Activated naive CD4-positive, alpha-beta T cell treated with anti-CD3 and anti-CD28 coated beads, Interleukin-2, amount 50 U/mL, for 72 hours (primary cell): ENCODE measurements around the gene SNX32. TPM values are rescaled to one million over a fixed set of nuclear protein-coding genes. Genes with fewer than 3 reads are reported as not detected.

ENCODE experiments used
- ATAC-seq, 2 donors: fragments of 150-1000 bp; cut with Tn5 transposase; 2 replicates each; pipeline ENCODE4 v1.10.0; 2021; ENCODE audit warnings: mild to moderate bottlenecking in 2 of 2, moderate library complexity in 2 of 2
- DNase-seq, 2 donors: peaks; one replicate each; pipeline ENCODE4 v3.0.0; 2021 to 2022; ENCODE audit warnings: low spot score in 2 of 2
- H3K27ac Mint-ChIP-seq, 2 donors: one replicate each; pipeline ENCODE4 v1.8.0; 2022; ENCODE audit warnings: mild to moderate bottlenecking in 2 of 2, mixed read lengths in 2 of 2
- H3K36me3 Mint-ChIP-seq, 2 donors: one replicate each; pipeline ENCODE4 v1.8.0; 2022; ENCODE audit warnings: mixed read lengths in 2 of 2
- H3K9me3 Mint-ChIP-seq, 2 donors: one replicate each; pipeline ENCODE4 v1.8.0; 2022; ENCODE audit warnings: mixed read lengths in 2 of 2
- total RNA-seq, 2 donors: library from RNA; stranded (reverse); gene quantifications; one replicate each; pipeline ENCODE4 v1.2.3, GENCODE V29; 2022

Gene SNX32
- total RNA-seq, 2 donors from 2014 or later, result 3.8 to 5.0 TPM

- H3K27ac Mint-ChIP-seq, result peak overlapping the region in 1 of 2 donors; percentile 88
- H3K9me3 Mint-ChIP-seq, result no peaks in the 10 kb centered on the region
- ATAC-seq (no peak), DNase-seq (no peak)
- peaks cover 2 to 19% of the 10 kb centered on the region in 2 donors for H3K36me3 Mint-ChIP-seq
Observed at GRCh38 chr11:65866509-65867283, 32.9 kb downstream of the SNX32 start.

GRCh38 chr11:65867284-65868071, 33.7 kb downstream of the SNX32 start:
- ATAC-seq (no peak), DNase-seq (no peak)
- Mint-ChIP-seq H3K27ac (peak overlapping the region in 1 of 2 donors; percentile 88), H3K9me3 (no peaks in the 10 kb centered on the region), H3K36me3 (peaks cover 0 to 17% of the 10 kb centered on the region in 2 donors)

- ATAC-seq, result no peak
- no peak for DNase-seq
- H3K27ac Mint-ChIP-seq, result peak overlapping the region in 1 of 2 donors; percentile 56
- no peaks in the 10 kb centered on the region for H3K9me3 Mint-ChIP-seq
- H3K36me3 Mint-ChIP-seq, result peaks cover 0 to 14% of the 10 kb centered on the region in 2 donors
Observed at GRCh38 chr11:65868076-65868667, 34.4 kb downstream of the SNX32 start.

- ATAC-seq, result no peak
- H3K27ac Mint-ChIP-seq, result peak overlapping the region in 1 of 2 donors; percentile 82
Observed at GRCh38 chr11:65868907-65869306, 35.1 kb downstream of the SNX32 start.

GRCh38 chr11:65869643-65870306, 36.0 kb downstream of the SNX32 start:
- Mint-ChIP-seq H3K9me3 (no peaks in the 10 kb centered on the region), H3K36me3 (peaks cover 0 to 12% of the 10 kb centered on the region in 2 donors), H3K27ac (peak overlapping the region in 1 of 2 donors; percentile 82)
- ATAC-seq (no peak), DNase-seq (no peak)

More at GRCh38 chr11:65868907-65869306, 35.1 kb downstream of the SNX32 start:
- Mint-ChIP-seq H3K36me3 (peaks cover 0 to 12% of the 10 kb centered on the region in 2 donors), H3K9me3 (no peaks in the 10 kb centered on the region)
- no peak for DNase-seq

GRCh38 chr11:65870307-65870658, 36.5 kb downstream of the SNX32 start:
- H3K9me3 Mint-ChIP-seq, result no peaks in the 10 kb centered on the region
- peak overlapping the region in 1 of 2 donors; percentile 82 for H3K27ac Mint-ChIP-seq
- ATAC-seq (no peak), DNase-seq (no peak)
- H3K36me3 Mint-ChIP-seq, result peaks cover 0 to 12% of the 10 kb centered on the region in 2 donors

GRCh38 chr11:65870706-65871681, 37.2 kb downstream of the SNX32 start:
- DNase-seq, result no peak
- peak overlapping the region in 1 of 2 donors; percentile 82 for H3K27ac Mint-ChIP-seq
- peaks cover 0 to 12% of the 10 kb centered on the region in 2 donors for H3K36me3 Mint-ChIP-seq
- ATAC-seq, result no peak
- H3K9me3 Mint-ChIP-seq, result no peaks in the 10 kb centered on the region

GRCh38 chr11:65871811-65872548, 38.2 kb downstream of the SNX32 start:
- ATAC-seq, result no peak
- peak overlapping the region in 1 of 2 donors; percentile 82 for H3K27ac Mint-ChIP-seq
- DNase-seq, result no peak
- peaks cover 0 to 12% of the 10 kb centered on the region in 2 donors for H3K36me3 Mint-ChIP-seq
- H3K9me3 Mint-ChIP-seq, result no peaks in the 10 kb centered on the region

GRCh38 chr11:65872586-65873317, 39.0 kb downstream of the SNX32 start, which contains the start of gene EFEMP2:
TSS of gene EFEMP2 (minus strand) at chr11:65872800. CDS start at chr11:65872354, 446 bp downstream.
- Mint-ChIP-seq H3K36me3 (peaks cover 0 to 5% of the 10 kb centered on the region in 2 donors), H3K27ac (peak within 1 kb of the TSS; percentile 85 to 95), H3K9me3 (no peaks in the 10 kb centered on the region)
- DNase-seq, result no peak
- ATAC-seq, result peak in 1 of 2 donors; percentile 1

GRCh38 chr11:65873318-65874156, 39.8 kb downstream of the SNX32 start:
- ATAC-seq, result peak; percentile 90 to 94
- Mint-ChIP-seq H3K27ac (peak overlapping the region; percentile 85 to 95), H3K9me3 (no peaks in the 10 kb centered on the region), H3K36me3 (peaks cover 0 to 5% of the 10 kb centered on the region in 2 donors)
- DNase-seq, result peak; percentile 97 to 100

GRCh38 chr11:65879617-65880016, 45.9 kb downstream of the SNX32 start, which contains the start of gene CTSW:
TSS of gene CTSW (plus strand) at chr11:65879837. CDS start at chr11:65879855, 18 bp downstream.
- peaks cover 4 to 7% of the 10 kb centered on the region in 2 donors for H3K36me3 Mint-ChIP-seq
- peak within 1 kb of the TSS; percentile 60 to 84 for H3K27ac Mint-ChIP-seq
- ATAC-seq (peak in 1 of 2 donors; percentile 19), DNase-seq (no peak)
- no peaks in the 10 kb centered on the region for H3K9me3 Mint-ChIP-seq

- peak overlapping the region in 1 of 2 donors; percentile 84 for H3K27ac Mint-ChIP-seq
- no peak for ATAC-seq
- H3K36me3 Mint-ChIP-seq, result peaks cover 6 to 8% of the 10 kb centered on the region in 2 donors
- H3K9me3 Mint-ChIP-seq, result no peaks in the 10 kb centered on the region
- DNase-seq, result no peak
Observed at GRCh38 chr11:65880027-65880426, 46.3 kb downstream of the SNX32 start.

GRCh38 chr11:65880844-65881421, 47.2 kb downstream of the SNX32 start:
- ATAC-seq (peak in 1 of 2 donors; percentile 73), DNase-seq (peak in 1 of 2 donors; percentile 78)
- peak overlapping the region; percentile 36 to 84 for H3K27ac Mint-ChIP-seq
- H3K9me3 Mint-ChIP-seq, result no peaks in the 10 kb centered on the region
- peaks cover 6 to 8% of the 10 kb centered on the region in 2 donors for H3K36me3 Mint-ChIP-seq
